Fibroblast of upper back skin (primary cell): ENCODE measurements around the gene SCNM1.
"Not testable (repeated sequence)": the region's sequence is repeated elsewhere in the genome, so short reads cannot be mapped to it uniquely, and the experiment has no call there.

Source experiments
- DNase-seq: peaks from one replicate; pipeline ENCODE4 v3.0.0-alpha.2; 2013

SCNM1 gene

GRCh38 chr1:151194894-151195594 is 29.1 kb downstream of the SCNM1 start:
- peak; percentile 88 for DNase-seq

GRCh38 chr1:151196292-151196800 is 30.4 kb downstream of the SCNM1 start:
- DNase-seq, result peak; percentile 90

GRCh38 chr1:151197863-151198253 is 31.9 kb downstream of the SCNM1 start:
- DNase-seq, result no peak

GRCh38 chr1:151198254-151199127 is 32.5 kb downstream of the SCNM1 start, which contains the start of gene PIP5K1A:
TSS of gene PIP5K1A (plus strand) at chr1:151198552. CDS start at chr1:151198997, 445 bp downstream.
- DNase-seq, result peak; percentile 99

GRCh38 chr1:151199873-151200581 is 34.1 kb downstream of the SCNM1 start:
- DNase-seq, result peak; percentile 96

- DNase-seq, result not testable (repeated sequence)
Measured at GRCh38 chr1:151205381-151205965, 39.5 kb downstream of the SCNM1 start.

- peak; percentile 5 for DNase-seq
Measured at GRCh38 chr1:151210830-151211229, 44.9 kb downstream of the SCNM1 start.

GRCh38 chr1:151211972-151212705 is 46.2 kb downstream of the SCNM1 start:
- no peak for DNase-seq

- no peak for DNase-seq
Measured at GRCh38 chr1:151213560-151213959, 47.6 kb downstream of the SCNM1 start.
